ENCODE results near the gene ABI3BP.
A peak's percentile ranks its signal among the peaks of the same experiment; 100 is the strongest.

ABI3BP gene

DNA sequence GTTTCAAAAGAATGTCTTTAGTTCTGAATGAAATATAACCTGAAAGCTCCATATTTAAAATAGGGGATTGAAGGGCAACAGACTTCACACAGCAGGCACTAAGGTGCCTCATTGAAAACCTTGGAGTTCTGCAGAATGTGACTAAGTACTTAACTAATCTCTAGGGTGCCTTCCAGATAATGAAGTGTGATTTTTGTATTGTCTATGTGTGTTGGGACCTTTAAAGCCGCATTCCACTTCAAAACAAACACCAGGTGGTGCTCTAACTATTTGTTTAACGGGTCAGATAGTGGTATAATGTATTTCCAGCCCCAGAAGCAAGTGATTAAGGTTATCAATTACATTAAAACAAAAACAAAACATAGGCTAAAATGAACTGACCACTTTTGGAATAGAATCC is 255.9 kb downstream of the ABI3BP start:
- no peak for DNase-seq (ENCODE audit: low read depth in 2 of 2)

DNA sequence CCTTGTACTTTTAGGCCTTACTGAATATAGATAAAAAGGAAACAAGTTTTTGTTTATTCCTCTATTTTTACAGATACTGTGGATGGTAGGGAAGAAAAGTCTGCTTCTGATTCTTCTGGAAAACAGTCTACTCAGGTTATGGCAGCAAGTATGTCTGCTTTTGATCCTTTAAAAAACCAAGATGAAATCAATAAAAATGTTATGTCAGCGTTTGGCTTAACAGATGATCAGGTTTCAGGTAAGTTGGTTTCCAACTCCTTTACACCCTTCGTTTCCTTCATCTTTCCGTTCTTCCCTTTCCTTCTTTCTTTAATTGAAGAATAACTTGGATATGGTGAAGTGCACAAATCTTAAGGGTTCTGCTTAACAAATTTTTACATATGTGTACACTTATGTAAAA is 260.8 kb downstream of the ABI3BP start:
- DNase-seq (ENCODE audit: low read depth in 2 of 2), result no peak

DNA sequence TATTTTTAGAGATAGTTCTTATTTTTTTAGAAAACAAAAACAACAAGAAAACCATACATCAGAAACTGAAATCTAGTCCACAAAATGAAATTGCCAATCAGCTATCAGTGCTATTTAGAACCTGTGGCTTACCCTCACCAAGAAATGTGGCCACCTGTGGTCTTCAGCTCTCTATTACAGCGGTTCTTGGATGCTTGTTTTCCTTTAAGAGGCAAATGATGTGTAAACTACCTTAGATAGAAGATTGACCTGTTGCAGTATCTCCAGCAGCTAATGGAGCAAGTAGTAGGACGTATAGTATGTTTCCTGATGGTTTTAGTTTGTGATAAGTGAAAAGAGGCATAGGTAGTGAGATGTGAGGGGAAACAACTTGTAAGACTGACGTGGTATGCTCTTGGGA is 262.7 kb downstream of the ABI3BP start:
- DNase-seq (ENCODE audit: low read depth in 2 of 2), result no peak

DNA sequence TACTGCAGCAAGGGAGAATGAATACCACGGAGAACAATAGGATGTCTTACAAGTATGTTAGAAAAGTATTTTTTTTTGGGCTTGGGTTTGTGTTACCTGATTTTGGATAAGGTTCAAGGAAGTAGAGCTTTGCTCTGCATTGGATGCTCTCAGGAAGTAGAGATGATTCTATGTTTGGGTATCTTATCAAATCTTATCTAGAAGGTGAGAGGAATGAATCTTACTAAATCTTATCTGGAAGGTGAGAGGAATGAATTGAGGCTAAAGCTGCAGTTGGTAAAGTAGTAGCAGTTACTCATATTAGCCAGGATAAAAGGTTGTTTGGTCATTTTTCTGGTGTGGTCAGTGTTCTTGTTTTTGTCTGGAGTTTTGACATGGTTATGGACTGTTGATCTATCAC is 266.5 kb downstream of the ABI3BP start:
- DNase-seq (ENCODE audit: low read depth in 2 of 2), result no peak

DNA sequence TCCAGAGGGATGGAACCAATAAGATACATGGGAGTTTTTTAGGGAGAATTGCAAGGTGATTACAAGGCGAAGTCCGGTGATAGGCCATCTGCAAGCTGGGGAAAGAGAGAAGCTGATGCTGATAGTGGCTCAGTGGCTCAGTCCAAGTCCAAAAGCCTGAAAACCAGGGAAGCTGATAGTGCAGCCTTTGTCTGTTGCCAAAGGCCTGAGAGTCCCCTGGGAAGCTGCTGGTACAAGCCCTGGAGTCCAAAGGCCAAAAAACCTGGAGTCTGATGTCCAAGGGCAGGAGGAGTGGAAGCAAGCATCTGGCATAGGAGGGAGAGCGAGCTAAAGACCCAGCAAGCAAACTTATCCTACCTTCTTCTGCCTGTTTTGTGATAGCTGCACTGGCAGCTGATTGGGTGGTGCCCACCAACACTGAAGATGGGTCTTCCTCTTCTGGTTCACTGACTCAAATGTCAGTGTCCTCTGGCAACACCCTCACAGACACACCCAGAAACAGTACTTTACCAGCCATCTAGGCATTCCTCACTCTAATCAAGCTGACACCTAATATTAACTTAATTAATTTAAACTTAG is 267.2 kb downstream of the ABI3BP start:
- DNase-seq (ENCODE audit: low read depth in 2 of 2), result no peak

DNA sequence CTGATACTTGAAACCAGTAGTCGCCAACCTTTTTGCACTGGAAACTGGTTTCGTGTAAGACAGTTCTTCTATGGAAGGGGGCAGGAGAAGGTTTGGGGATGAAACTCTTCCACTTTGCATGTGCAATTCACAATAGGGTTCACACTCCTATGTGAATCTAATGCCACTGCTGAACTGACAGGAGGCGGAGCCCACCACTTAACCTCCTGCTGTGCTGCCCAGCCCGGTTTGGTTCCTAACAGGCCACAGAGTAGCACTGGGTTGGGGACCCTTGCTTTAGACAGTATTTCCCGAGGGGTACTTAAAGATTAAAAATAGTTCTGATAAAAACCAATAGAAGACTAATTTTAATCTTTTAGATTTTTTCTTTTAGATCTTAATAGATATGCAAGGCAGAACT is 272.8 kb downstream of the ABI3BP start:
- no peak for DNase-seq (ENCODE audit: low read depth in 2 of 2)

DNA sequence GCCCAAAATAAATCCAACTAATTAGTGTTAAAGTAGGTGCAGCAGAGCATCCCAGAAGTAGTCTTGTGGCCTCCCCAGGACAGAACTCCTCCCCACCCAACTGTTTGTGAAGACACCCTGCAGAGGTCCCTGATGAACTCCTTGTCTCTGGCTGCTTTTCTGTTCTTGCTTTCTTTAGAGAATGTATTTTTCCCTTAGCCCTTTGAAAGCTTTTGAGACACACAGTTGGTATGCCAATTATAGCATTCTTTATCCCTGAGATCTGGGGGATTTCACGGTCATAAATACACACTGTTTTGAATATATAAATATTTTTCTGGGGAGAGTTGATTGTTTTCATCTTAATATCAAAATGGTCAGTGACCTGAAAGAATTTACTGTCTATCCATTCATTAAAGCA is 274.1 kb downstream of the ABI3BP start:
- no peak for DNase-seq (ENCODE audit: low read depth in 2 of 2)

DNA sequence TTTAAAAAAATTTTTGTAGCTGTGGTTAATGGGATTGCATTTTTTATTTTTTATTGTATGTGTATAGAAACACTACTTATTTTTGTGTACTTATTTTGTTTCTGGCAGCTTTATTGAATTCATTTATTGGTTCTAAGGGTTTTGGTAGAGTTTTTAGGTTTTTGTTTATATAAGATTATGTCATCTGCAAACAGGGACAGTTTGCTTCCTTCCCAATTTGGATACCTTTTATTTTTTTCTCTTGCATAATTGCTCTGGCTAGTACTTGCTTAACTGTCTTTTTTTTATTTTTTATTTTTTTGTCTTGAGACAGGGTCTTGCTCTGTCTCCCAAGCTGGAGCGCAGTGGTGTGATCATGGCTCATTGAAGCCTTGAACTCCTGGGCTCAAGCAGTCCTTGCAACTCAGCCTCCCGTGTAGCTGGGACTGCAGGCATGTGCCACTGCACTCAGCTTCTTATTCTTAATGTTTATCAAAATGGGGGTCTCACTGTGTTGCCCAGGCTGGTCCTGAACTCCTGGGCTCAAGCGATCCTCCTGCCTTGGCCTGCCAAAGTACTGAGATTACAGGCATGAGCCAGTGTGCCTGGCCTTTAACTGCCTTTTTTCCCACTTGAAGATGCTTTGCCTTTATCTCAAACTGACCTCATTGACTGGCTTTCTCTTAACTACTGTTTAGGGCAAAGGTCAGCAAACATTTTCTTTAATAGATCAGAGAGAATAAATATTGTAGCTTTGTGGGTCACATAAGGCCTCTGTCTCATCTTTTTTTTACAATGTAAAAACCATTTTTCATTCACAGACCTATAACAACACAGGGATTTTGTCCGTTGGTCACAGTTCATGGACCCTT is 275.4 kb downstream of the ABI3BP start:
- no peak for DNase-seq (ENCODE audit: low read depth in 2 of 2)

DNA sequence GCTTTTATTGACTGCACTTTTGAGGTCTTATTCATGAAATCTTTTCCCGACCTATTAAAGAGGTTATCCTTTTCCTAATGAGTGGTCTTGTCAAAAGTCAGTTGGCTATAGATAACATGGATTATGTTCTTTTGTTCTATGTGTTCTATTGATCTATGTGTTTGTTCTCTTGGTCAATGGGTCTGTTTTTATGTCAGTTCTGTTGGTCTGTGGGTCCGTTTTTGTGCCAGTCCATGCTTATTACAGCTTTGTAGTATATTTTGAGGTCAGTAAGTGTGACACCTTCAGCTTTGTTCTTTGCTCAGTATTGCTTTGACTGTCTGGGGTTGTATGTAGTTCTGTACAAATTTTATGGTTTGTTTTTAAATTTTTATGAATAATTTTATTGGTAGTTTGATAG is 276.2 kb downstream of the ABI3BP start:
- DNase-seq (ENCODE audit: low read depth in 2 of 2), result no peak

DNA sequence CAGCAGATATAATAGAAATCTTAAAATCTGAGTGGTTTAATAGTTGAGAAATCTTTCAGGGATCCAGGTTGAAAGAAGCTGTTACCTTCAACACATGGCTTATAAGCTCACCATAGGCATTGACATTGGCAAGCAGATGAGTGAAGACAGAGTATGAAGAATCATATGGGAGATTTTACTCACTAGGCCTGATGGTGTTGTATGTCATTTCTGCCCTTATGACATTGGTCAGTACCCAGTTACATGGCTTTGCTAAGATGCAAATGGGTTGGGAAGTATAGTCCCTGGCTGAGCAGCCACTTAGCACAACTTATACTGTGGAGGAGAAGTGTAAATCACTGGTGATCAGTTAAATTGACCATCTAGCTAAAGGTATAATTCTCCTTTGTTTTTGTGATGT is 278.0 kb downstream of the ABI3BP start:
- no peak for DNase-seq (ENCODE audit: low read depth in 2 of 2)

DNA sequence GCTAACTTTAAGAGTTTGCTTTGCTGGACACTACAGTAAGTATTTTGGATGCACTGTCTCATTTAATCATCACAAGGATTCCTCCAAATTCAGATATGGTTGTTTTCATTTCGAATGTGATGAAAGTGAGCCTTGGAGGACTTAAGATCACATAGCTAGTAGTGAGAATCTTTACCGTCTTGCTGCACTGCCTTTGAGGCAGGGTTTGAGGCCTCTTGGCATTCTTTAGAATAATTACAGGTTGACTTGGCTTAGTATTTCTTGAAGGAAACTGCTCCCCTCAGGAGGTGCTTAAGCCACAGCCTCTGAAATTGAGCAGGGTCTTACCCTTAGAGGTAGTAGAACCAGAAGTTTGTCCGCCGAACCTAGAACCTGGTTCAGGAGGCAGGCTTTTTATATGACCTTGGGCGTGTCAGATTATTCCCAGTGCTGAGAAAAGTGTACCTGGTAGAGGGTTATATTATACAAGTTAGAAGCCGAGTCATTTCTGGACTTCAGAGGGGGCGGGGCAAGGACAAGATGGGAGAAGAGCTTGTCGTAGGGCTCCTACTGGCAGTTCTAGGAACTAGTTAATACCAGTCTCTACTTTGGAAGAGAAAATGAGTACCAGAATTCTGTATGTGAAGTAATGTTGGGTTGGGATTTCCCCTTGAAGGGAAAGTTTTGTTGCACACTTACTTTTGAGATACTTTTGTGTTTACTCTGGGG is 282.8 kb downstream of the ABI3BP start:
- DNase-seq (ENCODE audit: low read depth in 2 of 2), result peak; percentile 67 to 79

DNA sequence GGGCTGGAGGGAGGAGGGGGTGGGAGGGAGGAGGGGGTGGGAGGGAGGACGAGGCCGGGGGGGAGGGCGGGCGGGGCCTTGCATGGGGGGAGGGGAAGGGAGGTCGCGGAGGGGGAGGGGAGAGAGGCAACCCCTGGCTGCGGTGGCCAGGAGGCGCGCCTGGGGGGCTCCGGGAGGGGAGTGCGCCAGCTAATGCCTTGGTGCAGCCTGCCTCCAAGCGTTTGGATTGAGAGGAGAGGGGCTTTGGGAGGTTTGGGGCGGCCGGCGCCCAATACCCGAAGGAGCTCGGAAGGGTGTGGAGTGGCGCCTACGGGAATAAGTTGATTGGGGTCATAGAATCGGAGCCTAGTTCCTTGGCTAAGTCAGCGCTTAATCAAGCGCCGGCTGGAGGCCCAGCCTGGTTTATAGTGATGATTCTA is 283.4 kb downstream of the ABI3BP start:
- peak in 1 of 2 donors; percentile 14 for DNase-seq (ENCODE audit: low read depth in 2 of 2)

DNA sequence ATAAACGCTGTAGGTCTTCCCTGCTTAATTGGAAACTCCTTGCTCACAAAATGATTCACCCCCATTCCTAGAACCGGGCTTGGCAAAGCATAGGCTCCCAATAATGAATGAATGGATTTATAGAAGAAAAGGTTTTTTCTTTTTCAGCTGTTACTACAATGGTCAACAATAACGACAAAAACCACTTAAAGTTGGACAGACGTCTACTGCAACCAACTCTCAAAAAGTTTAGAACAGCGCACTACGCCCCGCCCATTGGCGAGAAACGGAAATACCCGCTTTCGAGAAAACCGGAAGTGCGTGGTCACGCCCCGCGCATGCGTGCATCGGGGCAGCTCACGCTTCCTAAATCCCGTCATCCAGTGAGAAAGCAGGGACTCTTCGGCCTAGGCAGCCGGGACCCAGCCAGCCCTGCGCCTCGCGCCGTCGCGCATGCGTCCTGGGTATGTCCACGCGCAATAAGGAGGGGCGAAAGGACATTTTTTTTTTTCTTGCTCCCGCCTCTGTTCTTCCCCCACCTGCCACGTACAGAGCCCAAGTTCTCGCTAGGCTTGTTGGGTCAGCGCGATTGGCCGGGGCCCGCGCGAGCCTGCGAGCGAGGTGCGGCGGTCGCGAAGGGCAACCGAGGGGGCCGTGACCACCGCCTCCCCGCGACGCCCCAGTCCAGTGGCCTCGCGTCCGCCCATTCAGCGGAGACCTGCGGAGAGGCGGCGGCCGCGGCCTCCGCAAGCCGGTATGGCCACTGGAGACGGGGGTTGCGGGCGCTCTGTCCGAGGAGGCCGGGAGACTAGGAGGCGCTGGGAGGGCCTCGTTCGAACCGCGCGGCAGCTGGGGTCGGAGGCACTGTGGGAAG is 284.0 kb downstream of the ABI3BP start, which contains the start of gene TFG:
Gene TFG (plus strand): TSS at position 506 of the 853 bp plus-strand sequence. CDS start 4,192 bp downstream, outside the sequence.
- peak; percentile 93 to 94 for DNase-seq (ENCODE audit: low read depth in 2 of 2)

DNA sequence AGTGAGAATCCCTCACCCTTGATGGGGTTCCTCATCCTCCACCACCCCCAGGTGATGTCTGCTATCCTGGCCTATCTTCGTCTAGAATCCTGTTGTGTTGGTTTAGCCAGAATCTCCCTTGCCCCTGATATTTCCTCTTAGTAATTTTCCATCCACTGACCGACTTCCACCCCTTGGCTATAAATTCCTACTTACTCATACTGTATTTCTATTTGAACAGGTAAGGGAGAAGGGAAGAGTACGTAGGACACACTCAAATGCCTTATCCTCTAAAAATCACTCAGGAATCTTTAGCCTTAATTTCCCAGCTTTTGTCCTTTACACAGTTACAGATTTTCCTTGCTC is 284.6 kb downstream of the ABI3BP start:
- no peak for DNase-seq (ENCODE audit: low read depth in 2 of 2)

DNA sequence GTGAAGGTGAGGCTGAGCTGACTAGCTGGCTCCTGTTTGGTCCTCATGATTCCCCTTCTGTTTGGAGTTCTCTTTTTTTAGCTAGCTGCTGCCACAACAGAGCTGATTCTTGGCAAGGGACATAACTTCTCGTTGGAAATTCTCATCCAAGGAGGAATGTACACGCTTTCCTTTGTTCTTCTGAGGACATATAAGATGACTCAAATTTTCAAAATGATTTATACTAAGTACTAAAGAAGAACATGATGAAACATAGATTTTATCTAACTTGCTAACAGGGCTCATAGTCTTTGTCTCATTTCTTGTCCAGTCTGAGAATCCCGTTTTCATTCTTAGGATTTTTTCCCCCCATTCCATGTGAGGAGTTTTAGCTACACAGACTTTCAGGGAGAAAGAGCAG is 286.9 kb downstream of the ABI3BP start:
- DNase-seq (ENCODE audit: low read depth in 2 of 2), result no peak

DNA sequence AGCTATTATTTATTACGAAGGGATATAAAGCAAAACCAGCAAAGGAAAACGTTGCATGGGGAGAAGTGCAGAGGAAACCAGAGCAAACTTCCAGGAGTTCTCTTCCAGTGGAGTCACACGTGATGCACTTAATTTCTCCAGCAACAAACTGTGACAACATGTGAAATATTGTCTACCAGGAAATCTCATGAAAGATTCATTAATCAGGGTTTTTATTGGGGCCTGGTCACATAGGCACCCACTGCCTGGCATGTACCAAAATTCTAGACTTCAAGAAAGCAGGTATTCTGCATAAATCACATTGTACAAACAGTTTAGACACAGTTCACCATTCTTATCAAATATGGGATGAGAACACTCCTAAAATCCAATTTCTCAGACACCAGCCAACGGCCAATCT is 289.4 kb downstream of the ABI3BP start:
- DNase-seq (ENCODE audit: low read depth in 2 of 2), result no peak

DNA sequence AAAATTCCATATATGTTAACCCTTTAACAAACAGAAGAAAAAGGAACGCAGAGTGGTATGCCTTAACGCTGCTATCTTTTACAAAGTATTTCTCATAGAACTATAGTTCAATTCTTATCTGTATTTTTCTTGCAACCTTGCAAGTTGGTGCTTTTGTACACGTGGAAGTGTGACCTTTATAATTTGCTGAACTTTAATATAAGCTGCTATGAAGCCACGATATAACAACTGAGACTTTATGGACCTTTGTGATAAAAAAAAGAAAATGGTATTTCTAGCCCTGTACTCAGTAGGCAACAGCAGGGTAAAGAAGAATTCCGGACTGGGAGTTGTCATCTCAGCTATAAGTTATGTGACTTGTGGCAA is 290.3 kb downstream of the ABI3BP start:
- no peak for DNase-seq (ENCODE audit: low read depth in 2 of 2)

DNA sequence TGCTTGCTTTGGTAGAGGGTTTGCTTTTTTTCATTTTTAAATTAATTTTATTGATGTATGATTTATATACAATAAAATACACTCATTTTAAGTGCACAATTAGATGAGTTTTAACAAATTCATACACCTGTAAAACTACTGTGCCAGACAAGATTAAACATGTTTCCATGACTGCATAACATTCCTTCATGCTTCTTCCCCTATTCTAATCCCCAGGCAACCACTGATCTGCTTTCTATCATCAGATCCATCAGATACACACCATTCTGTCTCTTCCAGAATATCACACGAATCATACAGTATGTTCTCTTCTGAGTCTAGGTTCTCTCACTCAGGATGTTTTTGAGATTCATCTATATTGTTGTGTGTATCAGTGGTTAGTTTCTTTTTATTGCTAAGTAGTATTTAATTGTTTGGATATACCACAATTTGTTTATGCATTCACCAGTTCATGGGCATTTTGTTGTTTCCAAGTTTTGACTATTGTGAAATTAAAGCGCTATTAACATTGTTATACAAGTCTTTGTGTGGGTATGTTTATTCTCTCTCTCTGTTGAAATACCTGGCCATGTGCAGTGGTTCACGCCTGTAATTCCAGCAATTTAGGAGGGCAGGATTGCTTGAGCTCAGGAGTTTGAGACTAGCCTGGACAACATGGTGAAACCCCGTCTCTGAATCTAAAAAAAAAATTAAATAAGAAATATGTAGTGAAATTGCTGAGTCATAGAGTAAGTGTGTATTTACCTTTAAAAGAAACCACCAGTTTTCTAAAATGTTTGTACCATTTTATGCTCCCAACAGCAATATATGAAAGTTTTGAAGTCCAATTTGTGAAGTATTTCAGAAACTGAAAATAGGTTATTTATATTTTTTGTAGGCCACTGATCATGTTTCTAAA is 290.9 kb downstream of the ABI3BP start:
- DNase-seq (ENCODE audit: low read depth in 2 of 2), result no peak

DNA sequence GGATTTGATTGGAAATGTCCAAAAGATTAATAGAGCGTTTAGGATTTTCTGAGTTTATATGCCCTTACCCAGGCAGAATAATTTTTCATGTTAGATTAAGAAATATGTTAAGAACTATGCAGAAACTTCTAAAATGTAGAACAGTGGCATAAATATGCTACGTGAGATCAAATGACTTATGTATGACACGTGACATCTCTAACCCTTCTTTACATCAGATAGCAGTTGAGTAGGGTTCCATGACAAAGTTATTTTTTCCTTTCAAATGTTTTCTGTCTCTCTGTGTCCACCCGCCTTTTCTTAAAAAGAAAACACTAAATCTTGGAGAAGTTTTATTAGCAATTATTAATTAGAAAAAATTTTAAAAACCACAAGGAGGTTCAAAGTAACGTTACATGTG is 292.5 kb downstream of the ABI3BP start:
- DNase-seq (ENCODE audit: low read depth in 2 of 2), result no peak
